Activated CD4-positive, alpha-beta T cell treated with anti-CD3 and anti-CD28 coated beads, Interleukin-2, Interleukin-6, amounts not matched to agents 100 ng/mL and 50 ng/mL, durations not matched to agents 16 hours and 8 hours (primary cell): ENCODE measurements around the gene MNT.

Experiments used
- DNase-seq: peaks from one replicate; pipeline ENCODE4 v3.0.0-alpha.2; 2020

The MNT gene

DNA sequence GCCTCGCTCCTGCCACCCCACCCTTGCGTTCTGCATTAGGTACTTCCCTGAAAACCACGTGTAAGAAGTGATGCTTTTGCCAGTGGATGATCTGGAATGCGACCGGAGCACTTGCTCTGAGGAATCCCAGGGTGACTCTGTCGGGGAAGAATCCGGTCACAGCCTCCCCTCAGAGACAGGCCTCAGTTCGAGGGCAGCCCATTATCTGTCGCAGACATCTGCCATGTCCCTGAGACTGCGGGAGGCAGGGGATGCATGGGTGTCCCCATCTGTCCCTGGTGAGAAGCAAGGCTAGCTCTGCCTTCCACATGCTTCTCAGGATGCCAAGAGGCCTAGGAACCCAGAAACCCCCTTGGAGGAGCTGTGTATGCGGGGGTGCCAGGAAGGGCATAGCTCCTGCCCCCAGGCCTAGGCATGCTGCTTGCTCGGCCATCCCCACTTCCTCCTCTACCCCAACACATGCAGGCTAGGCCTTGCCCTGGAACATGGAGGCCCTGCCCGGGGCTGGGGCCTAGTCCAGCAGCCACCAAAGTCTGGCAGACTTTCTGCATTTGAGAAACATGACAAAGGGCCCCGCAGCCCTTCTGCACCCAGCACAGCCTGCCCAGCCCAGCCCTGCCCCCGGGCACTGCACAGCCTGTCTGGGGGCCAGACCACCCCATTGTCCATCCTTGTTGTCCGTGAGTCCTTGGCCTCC, 20.5 kb downstream of the MNT start:
- no peak for DNase-seq

DNA sequence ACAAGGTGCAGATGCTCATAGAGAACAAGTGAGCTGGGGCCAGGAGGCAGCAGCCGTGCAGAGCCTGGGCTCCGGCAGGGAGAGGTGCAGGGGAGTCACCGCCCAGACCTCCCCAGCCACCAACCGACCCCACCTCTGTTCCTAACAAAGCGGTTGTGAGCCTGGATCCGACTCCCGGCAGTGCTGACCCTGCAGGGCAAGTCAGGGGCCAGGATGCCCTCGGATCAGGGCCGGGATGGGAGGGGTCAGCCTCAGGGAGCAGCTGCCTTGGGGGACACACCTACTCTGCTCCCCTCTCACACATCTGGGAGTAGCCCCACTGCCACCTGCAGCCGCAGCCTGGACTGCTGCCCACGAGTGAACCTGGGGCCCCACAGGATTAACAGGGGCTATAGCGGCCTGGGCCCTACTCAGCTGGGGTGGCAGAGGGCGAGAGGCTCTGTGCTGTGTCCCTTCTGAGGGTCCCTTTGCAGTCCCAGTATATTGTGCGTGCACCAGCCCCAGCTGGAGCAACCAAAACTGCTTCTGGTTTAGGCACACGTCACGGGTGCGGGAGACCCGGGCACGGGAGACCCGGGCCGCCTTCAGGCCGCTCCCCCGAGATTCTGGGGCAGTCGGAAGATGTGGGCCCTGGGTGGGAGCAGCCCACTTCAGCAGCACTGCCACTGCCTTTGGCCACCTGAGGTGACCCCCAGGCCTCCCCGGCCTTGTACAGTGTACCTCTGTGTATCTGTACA, 21.2 kb downstream of the MNT start:
- DNase-seq: no peak

DNA sequence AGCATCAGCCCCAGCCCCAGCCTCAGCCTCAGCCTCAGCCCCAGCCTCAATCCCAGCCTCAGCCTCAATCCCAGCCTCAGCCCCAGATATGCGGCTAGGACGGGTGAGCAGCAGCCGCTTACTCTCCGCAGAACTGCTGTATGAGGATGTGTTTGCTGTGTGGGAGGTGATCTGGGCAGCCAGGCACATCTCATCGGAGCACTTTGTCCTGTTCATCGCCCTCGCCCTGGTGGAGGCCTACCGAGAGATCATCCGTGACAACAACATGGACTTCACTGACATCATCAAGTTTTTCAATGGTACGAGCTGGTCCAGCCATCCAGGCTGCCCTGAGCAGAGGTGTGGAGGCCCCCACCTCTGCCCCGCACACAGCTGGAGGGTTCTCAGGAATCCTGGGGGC, 22.0 kb downstream of the MNT start:
- no peak for DNase-seq

DNA sequence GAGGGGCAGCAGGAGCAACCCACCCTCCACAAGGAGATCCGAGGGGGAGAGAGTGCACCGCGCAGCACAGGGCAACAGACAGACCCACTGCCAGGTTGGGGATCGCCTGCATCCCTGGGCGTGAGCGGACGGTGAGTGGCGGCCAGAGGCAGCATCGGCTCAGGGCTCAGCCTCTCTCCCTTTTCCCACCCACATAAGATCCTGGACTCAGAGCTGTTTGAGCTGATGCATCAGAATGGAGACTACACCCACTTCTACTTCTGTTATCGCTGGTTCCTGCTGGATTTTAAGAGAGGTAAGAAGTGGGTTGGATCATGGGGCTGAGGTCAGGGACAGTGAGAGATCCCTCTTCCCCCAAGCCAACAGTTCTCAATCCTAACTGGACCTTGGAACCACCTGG, 23.2 kb downstream of the MNT start:
- no peak for DNase-seq

DNA sequence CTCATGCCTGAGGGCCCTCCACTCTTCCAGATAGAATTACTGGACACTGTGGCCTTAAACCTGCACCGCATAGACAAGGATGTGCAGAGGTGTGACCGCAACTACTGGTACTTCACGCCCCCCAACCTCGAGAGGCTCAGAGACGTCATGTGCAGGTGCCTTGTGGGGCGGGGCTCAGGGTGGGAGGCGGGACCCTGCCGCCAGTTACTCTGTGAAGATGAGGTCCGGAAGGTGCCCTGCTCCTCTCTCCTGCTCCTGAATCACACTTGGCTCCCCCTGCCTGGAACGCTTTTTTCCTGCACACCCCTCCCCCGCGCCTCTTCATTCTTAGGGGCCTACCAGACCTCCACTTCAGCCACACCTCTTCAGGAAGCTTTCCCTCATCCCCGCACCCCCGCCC, 24.8 kb downstream of the MNT start:
- DNase-seq: no peak

DNA sequence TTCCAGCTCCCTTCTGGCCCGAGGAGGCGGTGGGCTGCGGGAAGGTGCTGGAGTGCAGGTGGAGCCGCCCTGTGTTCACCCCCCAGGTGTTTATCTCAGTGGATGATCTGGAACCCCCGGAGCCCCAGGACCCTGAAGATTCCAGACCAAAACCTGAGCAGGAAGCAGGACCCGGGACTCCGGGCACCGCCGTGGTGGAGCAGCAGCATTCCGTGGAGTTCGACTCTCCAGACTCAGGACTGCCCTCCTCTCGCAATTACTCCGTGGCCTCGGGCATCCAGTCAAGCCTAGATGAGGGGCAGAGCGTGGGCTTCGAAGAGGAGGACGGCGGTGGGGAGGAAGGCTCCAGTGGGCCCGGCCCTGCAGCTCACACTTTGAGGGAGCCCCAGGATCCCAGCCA, 25.5 kb downstream of the MNT start:
- no peak for DNase-seq

DNA sequence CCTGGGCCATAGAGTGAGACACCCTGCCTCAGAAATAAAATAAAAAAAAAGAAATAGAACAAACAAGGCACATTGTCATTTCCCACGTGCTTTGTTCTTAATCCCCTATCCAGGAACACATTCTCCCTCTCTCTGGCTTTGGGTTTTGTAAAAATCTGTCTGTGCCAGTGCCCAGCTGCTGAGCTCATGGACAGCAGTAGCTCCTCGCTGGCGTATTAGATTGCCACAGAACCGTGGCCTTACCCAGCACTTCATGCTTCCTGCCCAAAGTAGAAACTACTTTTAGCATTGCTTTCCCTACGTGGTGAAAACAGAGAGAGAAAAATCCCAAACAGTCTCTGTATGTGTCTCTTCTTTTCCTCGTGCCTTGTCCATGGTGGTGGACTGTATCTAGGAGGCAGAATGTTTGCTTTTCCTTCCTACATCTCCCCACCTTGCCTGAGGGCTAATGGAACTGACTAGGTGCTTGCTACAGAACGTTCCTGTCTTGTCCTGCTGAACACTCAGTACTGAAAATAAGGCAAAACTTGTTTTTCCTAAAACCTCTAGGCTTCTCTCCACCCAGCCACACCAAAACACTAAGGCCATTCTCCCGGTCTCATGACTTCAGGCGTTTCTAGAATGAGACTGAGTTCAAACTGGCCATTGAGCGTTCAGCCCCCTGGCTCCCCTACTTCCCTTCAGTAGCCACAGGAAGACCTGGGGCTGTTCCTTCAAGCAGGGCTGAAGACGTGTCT, 26.1 kb downstream of the MNT start:
- no peak for DNase-seq

DNA sequence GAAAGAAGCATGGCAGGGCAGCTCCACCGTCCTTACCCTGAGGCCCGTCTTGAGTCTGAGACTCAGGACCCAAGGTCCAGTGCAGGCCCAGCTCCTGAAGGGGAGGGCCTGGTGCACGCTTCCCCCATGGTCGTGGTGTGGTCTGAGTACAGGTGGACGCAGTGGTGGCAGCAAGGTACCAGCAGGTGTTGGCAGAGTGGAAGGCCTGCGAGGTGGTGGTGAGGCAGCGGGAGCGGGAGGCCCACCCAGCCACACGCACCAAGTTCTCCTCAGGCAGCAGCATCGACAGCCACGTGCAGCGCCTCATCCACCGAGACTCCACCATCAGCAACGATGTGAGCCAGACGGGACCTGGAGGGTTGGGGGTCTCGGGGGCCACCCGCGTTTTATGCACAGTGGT, 27.7 kb downstream of the MNT start:
- DNase-seq: no peak

DNA sequence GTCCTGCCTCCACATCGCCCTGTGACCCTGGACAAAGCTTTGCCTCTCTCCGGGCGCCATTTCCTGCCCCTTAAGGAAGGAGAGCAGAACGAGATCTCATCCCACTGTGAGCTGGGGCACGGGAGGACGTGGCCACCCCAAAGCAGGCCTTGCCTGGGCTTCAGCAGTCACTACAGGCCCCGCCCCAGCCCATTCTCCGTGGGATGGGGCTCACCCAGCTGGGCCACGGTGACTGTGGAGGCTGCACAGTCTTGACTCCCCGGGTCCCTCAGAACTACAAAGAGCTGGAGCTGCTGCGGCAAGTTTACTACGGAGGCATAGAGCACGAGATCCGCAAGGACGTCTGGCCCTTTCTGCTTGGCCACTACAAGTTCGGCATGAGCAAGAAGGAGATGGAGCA, 28.2 kb downstream of the MNT start:
- DNase-seq: no peak

DNA sequence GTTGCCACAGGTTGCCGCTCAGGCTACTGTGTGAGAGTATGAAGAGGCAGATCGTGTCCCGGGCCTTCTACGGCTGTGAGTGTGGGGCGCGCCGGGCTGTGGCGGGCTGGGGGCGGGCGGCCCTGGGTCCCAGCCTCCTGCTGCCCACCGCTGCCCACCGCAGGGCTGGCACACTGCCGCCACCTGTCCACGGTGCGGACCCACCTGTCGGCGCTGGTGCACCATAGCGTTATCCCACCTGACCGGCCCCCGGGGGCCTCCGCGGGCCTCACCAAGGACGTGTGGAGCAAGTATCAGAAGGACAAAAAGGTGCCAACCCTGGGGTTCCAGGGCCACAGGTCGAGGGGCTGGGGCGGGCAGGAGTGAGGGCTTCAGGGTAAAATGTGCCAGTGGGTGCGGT, 28.7 kb downstream of the MNT start:
- no peak for DNase-seq

DNA sequence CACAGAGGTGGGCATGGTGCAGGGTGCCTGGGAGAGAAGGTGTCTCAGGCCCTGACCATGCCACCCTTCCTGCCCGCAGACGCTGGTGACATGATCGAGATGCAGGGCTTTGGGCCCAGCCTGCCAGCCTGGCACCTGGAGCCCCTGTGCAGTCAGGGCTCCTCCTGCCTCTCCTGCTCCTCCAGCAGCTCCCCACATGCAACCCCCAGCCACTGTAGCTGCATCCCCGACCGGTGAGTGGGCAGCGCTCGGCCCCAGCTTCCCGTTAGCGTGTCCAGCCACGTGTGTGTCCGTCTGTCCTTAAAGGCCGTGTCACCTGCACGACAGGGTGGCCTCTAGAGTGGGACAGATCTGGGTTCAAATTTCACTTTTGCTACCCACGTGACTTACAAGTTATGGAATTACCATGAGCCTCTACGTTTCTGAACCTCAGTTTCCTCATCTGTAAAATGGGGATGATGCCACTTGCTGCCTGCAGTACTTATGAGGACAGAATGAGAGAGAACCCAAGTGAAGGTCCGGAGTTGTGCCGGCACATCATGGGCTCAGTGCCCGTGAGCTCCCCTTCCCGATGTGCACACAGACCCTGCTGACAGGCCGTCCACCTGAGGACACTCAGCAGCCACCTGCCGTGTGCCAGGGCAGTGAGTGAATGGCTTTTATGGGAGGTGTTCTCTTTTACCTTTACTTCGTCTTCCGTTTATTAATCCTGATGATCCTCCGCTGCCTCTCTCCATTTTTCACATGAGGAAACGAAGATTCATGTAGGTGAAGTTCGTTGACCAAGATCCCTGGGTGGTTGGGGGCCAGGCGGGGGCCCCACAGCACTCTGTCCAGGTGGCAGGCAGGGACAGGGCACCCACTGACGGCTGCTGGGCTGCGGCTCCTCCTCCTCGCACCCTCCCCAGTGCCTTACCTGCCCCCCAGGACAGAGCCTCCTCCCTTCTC, 29.4 kb downstream of the MNT start:
- DNase-seq: no peak

DNA sequence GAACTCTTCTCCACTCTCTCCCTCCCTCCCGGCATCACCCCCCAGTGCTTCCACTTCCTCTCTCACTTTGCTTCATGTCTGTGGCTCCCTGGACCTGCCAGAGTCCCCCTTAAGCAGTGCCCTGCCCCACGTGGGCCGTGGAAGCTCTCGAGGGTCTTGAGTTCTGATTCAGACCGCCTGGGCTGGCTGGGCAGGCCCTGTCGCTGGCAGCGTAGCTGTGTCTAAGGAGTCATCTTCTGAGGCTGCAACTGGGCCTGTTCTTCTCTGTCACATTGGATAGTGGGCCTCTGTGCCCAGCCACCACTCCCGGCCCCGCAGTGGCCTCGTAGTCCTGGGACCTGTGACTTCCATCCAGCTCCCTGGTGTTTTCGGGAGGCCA, 30.7 kb downstream of the MNT start:
- no peak for DNase-seq

DNA sequence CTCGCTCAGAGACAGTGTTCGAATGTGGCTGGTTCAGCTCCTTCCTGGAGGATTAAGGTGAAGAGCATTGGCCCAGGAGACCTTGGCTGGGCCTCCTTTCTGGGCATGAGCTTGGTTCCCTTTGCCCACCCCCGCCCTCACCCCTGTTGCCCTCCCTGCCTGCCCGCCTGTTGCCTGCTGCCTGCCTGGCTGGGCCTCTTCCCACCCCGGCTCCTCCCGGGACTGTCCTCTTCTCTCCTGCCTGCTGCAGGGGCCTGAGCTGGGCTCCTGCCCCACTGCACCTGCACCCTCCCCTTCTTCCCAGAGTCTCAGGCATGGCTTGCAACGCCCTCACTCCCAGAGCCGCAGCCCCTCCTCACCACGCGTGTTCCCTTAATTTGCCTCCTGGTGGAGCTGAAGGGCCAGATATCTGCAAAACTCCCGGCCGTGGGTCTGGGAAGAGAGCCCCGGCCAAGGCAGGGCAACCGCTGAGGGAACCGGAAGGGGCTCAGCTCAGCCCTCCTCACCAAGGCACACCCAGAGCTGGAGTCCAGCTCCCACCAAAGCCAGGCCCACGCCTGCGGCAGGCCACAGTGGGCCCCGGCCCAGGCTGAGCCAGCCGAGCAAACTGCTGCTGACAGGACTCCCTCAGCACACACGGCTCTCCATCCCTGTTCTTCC, 31.2 kb downstream of the MNT start:
- no peak for DNase-seq

DNA sequence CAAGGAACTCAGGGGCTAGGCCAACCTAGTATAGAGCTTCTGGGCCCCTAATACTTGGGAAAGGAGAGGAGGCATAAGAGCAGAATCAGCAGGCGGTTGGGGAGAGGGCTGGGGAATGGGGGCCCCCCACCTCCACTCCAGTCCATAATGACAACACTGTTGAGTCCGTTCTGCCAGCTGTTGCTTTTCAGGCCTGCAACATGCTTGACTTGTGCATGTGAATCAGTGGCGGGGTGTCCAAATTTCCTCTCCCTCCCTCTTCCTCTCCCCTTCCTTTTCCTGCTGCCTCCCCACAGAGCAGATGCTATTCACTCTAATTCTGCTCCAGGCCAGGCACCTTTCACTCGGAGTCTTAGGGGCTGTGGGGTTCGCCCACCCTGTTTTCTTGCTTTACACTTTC, 31.8 kb downstream of the MNT start:
- no peak for DNase-seq

DNA sequence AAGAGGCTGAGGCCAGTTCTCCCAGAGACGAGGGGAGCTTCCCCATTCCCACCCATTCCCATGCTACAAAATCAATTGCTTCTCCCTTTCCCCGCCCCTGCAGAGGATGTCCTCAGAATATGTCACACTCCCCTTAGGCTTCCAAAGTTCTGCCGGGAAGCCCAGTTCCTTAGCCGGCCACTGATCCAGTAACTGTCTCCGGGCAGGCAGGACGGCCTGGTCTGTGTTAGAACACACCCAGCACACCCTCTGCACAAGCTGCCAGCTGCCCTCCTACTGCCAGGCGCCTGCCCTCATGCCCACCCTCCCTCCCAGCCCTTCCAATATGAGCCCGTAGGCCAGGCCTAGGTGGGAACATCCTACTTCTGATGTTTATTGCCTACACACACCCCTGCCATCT, 32.5 kb downstream of the MNT start:
- DNase-seq: no peak

DNA sequence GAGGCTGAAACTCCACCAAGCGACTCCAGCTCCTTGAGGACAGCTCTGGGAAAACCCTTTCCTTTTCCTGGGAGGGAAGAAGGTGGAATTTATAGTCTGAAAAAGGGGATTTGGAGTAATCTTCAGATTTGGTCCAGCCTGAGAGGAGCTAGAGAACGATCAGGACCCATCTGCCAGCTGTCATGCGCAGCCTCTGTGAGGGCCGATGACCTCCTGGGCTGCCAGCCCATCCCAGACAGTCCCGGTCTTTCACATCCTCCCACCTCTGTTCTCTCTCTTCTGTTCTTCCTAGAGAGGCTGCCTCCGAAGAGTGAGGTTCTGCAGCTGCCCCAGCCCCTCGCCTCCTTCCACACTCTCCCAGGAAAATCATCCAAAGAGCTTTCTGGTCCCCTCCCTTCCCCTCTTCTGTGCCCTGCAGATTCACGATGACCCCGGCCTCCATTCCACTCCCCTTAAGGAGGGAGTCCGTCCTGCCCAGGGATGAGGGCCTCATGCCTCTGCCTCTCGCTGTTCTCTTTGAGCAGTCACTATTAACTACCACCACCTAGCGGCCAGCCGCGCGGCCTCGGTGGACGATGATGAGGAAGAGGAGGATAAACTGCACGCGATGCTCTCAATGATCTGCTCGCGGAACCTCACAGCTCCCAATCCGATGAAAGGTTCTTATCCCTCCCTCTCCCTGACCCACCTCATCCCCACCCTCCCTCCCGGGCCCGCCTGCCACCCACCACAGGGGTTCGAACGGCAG, 33.9 kb downstream of the MNT start:
- DNase-seq: no peak

DNA sequence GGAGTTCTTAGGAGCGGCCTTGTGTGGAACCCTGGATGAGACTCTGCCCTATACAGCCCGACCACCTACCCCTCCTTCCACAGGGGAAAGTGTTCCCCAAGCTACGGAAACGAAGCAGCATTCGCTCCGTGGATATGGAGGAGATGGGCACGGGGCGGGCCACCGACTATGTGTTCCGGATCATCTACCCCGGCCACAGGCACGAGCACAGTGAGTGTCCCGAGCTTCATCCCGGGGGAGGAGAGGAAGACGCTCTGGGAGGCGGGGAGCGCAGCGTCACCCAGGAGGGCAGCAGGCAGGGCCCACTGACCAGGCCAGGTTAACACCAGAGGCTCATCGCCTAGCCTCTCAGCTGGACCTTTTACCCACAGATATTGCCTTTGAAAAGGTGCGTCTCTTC, 35.7 kb downstream of the MNT start:
- DNase-seq: no peak

DNA sequence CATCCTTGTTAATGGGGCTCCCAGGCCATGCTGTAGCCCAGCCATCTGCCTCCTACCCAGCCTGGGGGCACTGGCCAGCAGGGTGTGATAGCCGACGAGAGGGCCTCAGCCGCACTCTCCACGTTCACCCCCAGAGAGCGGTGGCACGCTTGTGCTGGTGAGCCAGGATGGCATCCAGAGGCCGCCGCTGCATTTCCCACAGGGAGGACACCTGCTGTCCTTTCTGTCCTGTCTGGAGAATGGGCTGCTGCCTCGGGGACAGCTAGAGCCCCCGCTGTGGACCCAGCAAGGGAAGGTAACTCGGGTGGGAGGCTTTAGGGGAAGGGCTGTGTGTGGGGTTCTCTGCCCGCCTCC, 36.1 kb downstream of the MNT start:
- DNase-seq: no peak

DNA sequence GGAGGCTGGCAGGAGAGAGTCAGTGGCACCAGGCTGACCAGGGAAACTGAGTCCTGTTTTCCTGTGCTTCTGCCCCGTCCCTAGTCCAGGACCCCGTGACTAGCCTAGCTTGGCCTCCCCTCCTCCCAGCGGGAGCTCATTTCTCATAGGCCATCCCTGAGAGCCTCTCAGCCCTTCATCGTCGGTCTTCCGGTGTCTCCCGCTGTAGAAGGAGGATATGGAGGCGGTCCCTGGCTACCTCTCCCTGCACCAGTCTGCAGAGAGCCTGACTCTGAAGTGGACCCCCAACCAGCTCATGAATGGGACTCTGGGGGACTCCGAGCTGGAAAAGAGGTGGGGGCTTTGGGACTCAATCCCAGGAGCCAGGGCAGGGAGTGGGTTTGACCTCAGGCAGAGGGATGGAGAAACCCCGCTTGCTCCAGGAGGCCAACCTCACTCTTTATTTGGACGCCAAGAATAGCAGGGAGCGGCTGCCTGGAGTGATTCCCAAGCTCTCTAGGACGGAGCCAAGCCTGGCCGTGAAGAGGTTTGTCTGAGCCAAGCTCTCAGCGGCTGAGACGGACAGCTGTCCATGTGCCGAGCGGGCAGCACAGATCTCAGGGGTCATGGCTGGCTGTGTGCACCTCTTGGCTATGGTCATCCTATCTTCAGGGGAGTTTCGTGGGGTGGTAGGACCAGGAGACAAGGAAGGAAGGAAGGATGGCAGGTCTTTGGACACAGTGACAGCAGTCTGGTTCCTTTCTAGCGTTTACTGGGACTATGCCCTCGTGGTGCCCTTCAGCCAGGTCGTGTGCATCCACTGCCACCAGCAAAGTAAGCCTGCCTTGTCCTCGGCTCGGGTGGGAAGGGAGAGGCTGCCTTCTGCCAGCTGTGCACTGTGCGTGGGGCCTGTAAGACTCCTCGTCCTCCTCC, 36.8 kb downstream of the MNT start:
- DNase-seq: no peak

DNA sequence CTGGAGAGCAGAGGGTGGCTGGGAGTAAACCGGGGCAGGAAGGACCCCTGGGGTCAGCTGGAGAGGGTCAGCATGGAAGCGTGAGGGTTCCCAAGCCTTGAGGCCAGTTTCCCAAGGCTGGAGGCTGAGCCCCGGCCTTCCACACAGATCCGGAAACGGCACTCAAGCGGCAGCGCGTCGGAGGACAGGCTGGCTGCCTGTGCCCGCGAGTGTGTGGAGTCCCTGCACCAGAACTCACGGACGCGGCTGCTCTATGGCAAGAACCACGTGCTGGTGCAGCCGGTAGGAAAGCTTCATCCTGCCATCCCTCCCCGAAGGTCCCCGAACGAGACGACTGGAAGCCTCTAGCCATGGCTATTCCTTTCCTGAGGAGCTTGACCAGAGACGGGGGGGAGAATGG, 37.5 kb downstream of the MNT start:
- DNase-seq: no peak

DNA sequence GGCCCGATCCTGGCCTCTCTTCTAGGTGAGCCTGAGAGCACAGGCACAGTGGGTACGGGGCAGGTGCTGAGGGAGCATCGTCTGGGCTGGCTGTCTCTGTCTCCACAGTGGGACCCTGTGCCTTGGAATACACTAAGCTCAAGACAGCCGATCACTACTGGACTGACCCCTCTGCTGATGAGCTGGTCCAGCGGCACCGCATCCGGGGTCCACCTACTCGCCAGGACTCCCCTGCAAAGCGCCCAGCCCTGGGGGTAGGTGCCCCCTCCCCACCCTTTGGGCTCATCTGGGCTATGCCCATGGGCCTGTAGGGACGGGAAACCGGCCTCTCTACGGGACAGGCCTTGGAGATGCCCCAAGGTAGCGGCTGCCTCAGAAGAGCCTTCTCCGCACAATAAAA, 38.0 kb downstream of the MNT start:
- DNase-seq: no peak
